HepG2 (cell line): ENCODE measurements around the gene CAMK1D. TPM values are rescaled to one million over a fixed set of nuclear protein-coding genes. Genes with fewer than 3 reads are reported as not detected.

ENCODE experiments used
- ATAC-seq: fragments of 200-7000 bp; cut with Tn5 transposase; 3 replicates; pipeline ENCODE4 v1.9.1; 2020; ENCODE audit warnings: mild to moderate bottlenecking, moderate library complexity
- BruUV-seq: library from RNA; stranded (reverse); fragments of 400-500 nt; replicated peaks from 2 replicates; lab custom pipeline; 2021; lab: Mats Ljungman, UMichigan
- CTCF ChIA-PET: fragments of 300-600 bp; formaldehyde crosslinking; extraction: SDS; loops from one replicate; lab custom pipeline; 2021; ENCODE audit warnings: low total read pairs, inconsistent platforms, low intra/inter-chr PET ratio; lab: Yijun Ruan, JAX
- POLR2A ChIA-PET: fragments of 350-600 bp; sonication (Branson Sonifier 250); formaldehyde crosslinking; loops from one replicate; lab custom pipeline; 2020; ENCODE audit warnings: antibody characterized with exemption, inconsistent platforms; lab: Yijun Ruan, JAX
- DNase-seq: peaks from one replicate; pipeline ENCODE4 v3.0.0-alpha.2; 2015; ENCODE audit warnings: low spot score
- FAIRE-seq: peaks from 3 replicates; lab custom pipeline; 2011; peaks lifted over from hg19 to GRCh38; lab: Jason Lieb, UNC
- H2AFZ ChIP-seq: one replicate; pipeline ENCODE4 v1.6.1; 2011; ENCODE audit warnings: low read length, inconsistent platforms
- H3K27ac ChIP-seq: fragments of 300-600 bp; 3 replicates; pipeline ENCODE4 v1.8.0; 2011; ENCODE audit warnings: mixed run types, mild to moderate bottlenecking, mixed read lengths, low read length, inconsistent platforms; ENCODE audit not compliant: insufficient read depth; ENCODE audit errors: extremely low read length
- H3K27me3 ChIP-seq, 2 experiments: fragments of 200-600 bp in 1 of 2; 2 replicates in 1 of 2; 3 replicates in 1 of 2; pipeline versions ENCODE4 v1.6.0 to v1.8.0; 2011; ENCODE audit warnings: low read length in 2 of 2, mild to moderate bottlenecking in 2 of 2, moderate library complexity in 2 of 2, inconsistent platforms in 1 of 2; ENCODE audit not compliant: insufficient read depth in 2 of 2, control insufficient read depth in 1 of 2
- H3K36me3 ChIP-seq, 2 experiments: fragments of 200-600 bp in 1 of 2; replicated peaks in 1 of 2; 2 replicates in 1 of 2; 3 replicates in 1 of 2; pipeline versions ENCODE4 v1.5.1 to v1.8.0; 2011; ENCODE audit warnings: low read length in 2 of 2, inconsistent platforms in 1 of 2; ENCODE audit not compliant: insufficient read depth in 2 of 2, control insufficient read depth in 1 of 2
- H3K4me1 ChIP-seq: 2 replicates; pipeline ENCODE4 v1.5.1; 2012; ENCODE audit warnings: low read length, inconsistent platforms; ENCODE audit not compliant: insufficient read depth
- H3K4me2 ChIP-seq: 2 replicates; pipeline ENCODE4 v1.6.0; 2011; ENCODE audit warnings: low read depth, low read length, inconsistent platforms
- H3K4me3 ChIP-seq, 3 experiments: fragments of 200-600 bp in 1 of 3; sonication (generic), shearing (Covaris generic) in 1 of 3; replicated peaks in 1 of 3; 2 replicates each; pipeline ENCODE4 v1.5.1; 2011 to 2016; ENCODE audit warnings: low read length in 3 of 3, inconsistent platforms in 2 of 3, low read depth in 2 of 3, mild to moderate bottlenecking in 2 of 3, control low read depth in 1 of 3, mixed read lengths in 1 of 3; ENCODE audit not compliant: insufficient read depth in 1 of 3
- H3K79me2 ChIP-seq: one replicate; pipeline ENCODE4 v1.6.1; 2011; ENCODE audit warnings: low read length, inconsistent platforms; ENCODE audit not compliant: insufficient read depth
- H3K9ac ChIP-seq: 2 replicates; pipeline ENCODE4 v1.6.0; 2011; ENCODE audit warnings: mild to moderate bottlenecking, low read depth, low read length, inconsistent platforms; ENCODE audit not compliant: insufficient read depth
- H3K9me3 ChIP-seq: 2 replicates; pipeline ENCODE4 v1.5.1; 2012; ENCODE audit warnings: mild to moderate bottlenecking, low read length
- H4K20me1 ChIP-seq: 2 replicates; pipeline ENCODE4 v1.6.0; 2011; ENCODE audit warnings: inconsistent platforms, mild to moderate bottlenecking, low read length, moderate library complexity; ENCODE audit not compliant: insufficient read depth
- FOXJ3 ChIP-seq: sonication (generic); formaldehyde crosslinking; IDR thresholded peaks from 2 replicates; pipeline ENCODE4 v1.4.0; 2020; ENCODE audit warnings: missing genetic modification reagents, mild to moderate bottlenecking, borderline replicate concordance
- HDAC2 ChIP-seq: sonication (generic); formaldehyde crosslinking; IDR thresholded peaks from 2 replicates; pipeline ENCODE4 v1.4.0; 2020; ENCODE audit warnings: missing genetic modification reagents
- KDM4B ChIP-seq: sonication (generic); formaldehyde crosslinking; IDR thresholded peaks from 2 replicates; pipeline ENCODE4 v1.4.0; 2020; ENCODE audit warnings: missing genetic modification reagents
- PRMT3 ChIP-seq: sonication (generic); formaldehyde crosslinking; IDR thresholded peaks from 2 replicates; pipeline ENCODE4 v1.8.1; 2022; ENCODE audit warnings: low read depth, mild to moderate bottlenecking, moderate library complexity, missing genetic modification reagents, borderline replicate concordance
- PTBP1 ChIP-seq: fragments of 200-400 bp; formaldehyde crosslinking; IDR thresholded peaks from 2 replicates; pipeline ENCODE4 v1.6.1; 2018; ENCODE audit warnings: low read length, low read depth; ENCODE audit not compliant: poor library complexity, severe bottlenecking
- TFDP2 ChIP-seq: sonication (generic); formaldehyde crosslinking; IDR thresholded peaks from 2 replicates; pipeline ENCODE4 v1.4.0; 2020; ENCODE audit warnings: missing genetic modification reagents
- U2AF2 ChIP-seq: fragments of 200-400 bp; formaldehyde crosslinking; IDR thresholded peaks from 2 replicates; pipeline ENCODE4 v1.6.1; 2017; ENCODE audit warnings: low read depth, mild to moderate bottlenecking, low read length
- ZNF138 ChIP-seq: sonication (generic); formaldehyde crosslinking; IDR thresholded peaks from 2 replicates; pipeline ENCODE4 v1.5.0; 2020; ENCODE audit warnings: mild to moderate bottlenecking, low read depth, missing genetic modification reagents
- ZNF749 ChIP-seq: sonication (generic); formaldehyde crosslinking; IDR thresholded peaks from 2 replicates; pipeline ENCODE4 v1.8.0; 2022; ENCODE audit warnings: mild to moderate bottlenecking, missing genetic modification reagents, moderate library complexity, borderline replicate concordance
- WGBS: methylation state at CpG from one replicate; pipeline ENCODE4 v1.1.6; 2017; ENCODE audit warnings: low lambda C conversion rate; 5-methylcytosine and 5-hydroxymethylcytosine counted together
- in situ Hi-C: cut with HindIII; loops from 2 replicates; pipeline ENCODE4 v1.10.0; 2017; ENCODE audit warnings: low pct_unique_long_range_greater_than_20kb; ENCODE audit not compliant: extremely low pct_ligation_motif_present
- intact Hi-C: fragments of 100-400 bp; cut with micrococcal nuclease; formaldehyde crosslinking; loops from one replicate; pipeline ENCODE4 v1.10.0; 2022; ENCODE audit not compliant: unreplicated experiment
- polyA plus RNA-seq, 8 experiments: library from polyadenylated mRNA; depleted of rRNA in 3 of 8; stranded (reverse) in 7 of 8; unstranded in 1 of 8; fragments of >200 nt; fragmentation: Illumina TruSeq in 4 of 8; extraction: Trizol in 4 of 8; gene quantifications; 2 replicates each; pipeline versions ENCODE4 v1.2.1 to v1.2.3, GENCODE V29; 2011 to 2016; ENCODE audit warnings: low read depth in 4 of 8, missing spikeins in 1 of 8, mixed read lengths in 1 of 8; ENCODE audit not compliant: insufficient read depth in 1 of 8
- total RNA-seq, 5 experiments: library from RNA; depleted of rRNA; stranded (reverse); fragments of >200 nt; fragmentation: Illumina TruSeq; extraction: Trizol; gene quantifications; 2 replicates each; pipeline ENCODE4 v1.2.3, GENCODE V29; 2016; ENCODE audit warnings: low read depth in 1 of 5

Gene CAMK1D
- total and polyA plus RNA-seq, 2 of the 13 experiments (the other 11 are each of a cell fraction or from before 2014, with no cell fraction given) = under 0.01 TPM; not detected in 1

GRCh38 chr10:12721334-12721733, 372.0 kb downstream of the CAMK1D start:
- TF ChIP-seq TFDP2 (no peak), ZNF138 (CRISPR knock-in tag) (no peak)
- TF ChIP-seq, all 625 proteins: peak for 0
- Histone ChIP-seq H2AFZ (no peak overlapping the region), H3K27me3 (no peaks in the 10 kb centered on the region; a peak in 2 of 5 replicates), H3K36me3 (no peaks in the 10 kb centered on the region), H3K4me3 (no peak overlapping the region), H3K4me1 (peaks cover 11% of the 10 kb centered on the region), H3K9ac (no peak overlapping the region), H3K4me2 (no peak overlapping the region), H4K20me1 (no peaks in the 10 kb centered on the region), H3K9me3 (no peaks in the 10 kb centered on the region), H3K79me2 (no peaks in the 10 kb centered on the region), H3K27ac (no peak overlapping the region)
- DNase-seq = no peak
- ATAC-seq = no peak
- in situ Hi-C loops = loop anchor here (5.0 kb wide), 1 partner anchor 181 kb away; no protein-coding TSS in a partner anchor
- no TSS peak for BruUV-seq
- intact Hi-C loops = no loop called here
- ChIA-PET POLR2A (no interaction called here), CTCF (no interaction called here)
- no peak for FAIRE-seq
- WGBS = 87% methylated on average over 3 of the region's 3 CpGs

- Histone ChIP-seq H3K4me1 (peaks cover 11% of the 10 kb centered on the region), H3K36me3 (no peaks in the 10 kb centered on the region), H3K4me3 (no peak overlapping the region), H4K20me1 (no peaks in the 10 kb centered on the region), H3K9ac (no peak overlapping the region), H3K27me3 (peaks cover 0 to 7% of the 10 kb centered on the region in 2 experiments; a peak in 3 of 5 replicates), H3K4me2 (no peak overlapping the region), H3K79me2 (no peaks in the 10 kb centered on the region), H3K9me3 (no peaks in the 10 kb centered on the region), H3K27ac (no peak overlapping the region), H2AFZ (no peak overlapping the region)
- BruUV-seq = no TSS peak
- ChIA-PET POLR2A (no interaction called here), CTCF (no interaction called here)
- in situ Hi-C loops (loop anchor here (5.0 kb wide), 1 partner anchor 179 kb away; no protein-coding TSS in a partner anchor), intact Hi-C loops (no loop called here)
- no peak for ATAC-seq
- 0% methylated on average over 4 of the region's 4 CpGs for WGBS
- no peak for FAIRE-seq
- TF ChIP-seq ZNF749 (CRISPR knock-in tag) = no peak
- TF ChIP-seq U2AF2 = no peak
- TF ChIP-seq PRMT3 (CRISPR knock-in tag) = no peak
- no peak for TF ChIP-seq FOXJ3 (CRISPR knock-in tag)
- no peak for TF ChIP-seq HDAC2 (CRISPR knock-in tag)
- TF ChIP-seq PTBP1 = no peak
- TF ChIP-seq KDM4B (CRISPR knock-in tag) = no peak
- no peak for DNase-seq
These were observed 373.9 kb downstream of the CAMK1D start for GRCh38 chr10:12723220-12723619.
